IMR-90 (cell line): Measurements from ENCODE around the gene DCC. TPM values are rescaled to one million over a fixed set of nuclear protein-coding genes. Genes with fewer than 3 reads are reported as not detected.

Experiments
- ATAC-seq: fragments of 200-7000 bp; cut with Tn5 transposase; 2 replicates; pipeline ENCODE4 v1.9.1; 2020; ENCODE audit warnings: low read depth, mild to moderate bottlenecking, moderate library complexity
- BruUV-seq: library from RNA; stranded (reverse); fragments of 400-500 nt; replicated peaks from 2 replicates; lab custom pipeline; 2021; lab: Mats Ljungman, UMichigan
- CTCF ChIA-PET: fragments of 300-600 bp; formaldehyde crosslinking; extraction: SDS; loops from one replicate; lab custom pipeline; 2021; ENCODE audit warnings: antibody characterized with exemption; lab: Yijun Ruan, JAX
- POLR2A ChIA-PET: fragments of 300-600 bp; sonication (Branson Sonifier 250); formaldehyde crosslinking; loops from one replicate; lab custom pipeline; 2022; ENCODE audit warnings: antibody characterized with exemption; ENCODE audit not compliant: unreplicated experiment; lab: Charles Lee
- DNase-seq: peaks from one replicate; pipeline ENCODE4 v3.0.0; 2013
- H2AFZ ChIP-seq: replicated peaks from 2 replicates; pipeline ENCODE3; 2013; ENCODE audit warnings: low read length, mild to moderate bottlenecking; ENCODE audit not compliant: poor library complexity
- H2AK5ac ChIP-seq: 2 replicates; pipeline ENCODE4 v1.6.1; 2013; ENCODE audit warnings: low read depth, low read length, inconsistent platforms
- H2AK9ac ChIP-seq: replicated peaks from 2 replicates; pipeline ENCODE3; 2013; ENCODE audit warnings: mild to moderate bottlenecking, low read depth, low read length, moderate library complexity; ENCODE audit not compliant: poor library complexity
- H2BK120ac ChIP-seq: 2 replicates; pipeline ENCODE4 v1.6.1; 2013; ENCODE audit warnings: low read depth, low read length, inconsistent platforms
- H2BK15ac ChIP-seq: 3 replicates; pipeline ENCODE4 v1.6.1; 2013; ENCODE audit warnings: low read depth, low read length, inconsistent platforms
- H2BK20ac ChIP-seq: 2 replicates; pipeline ENCODE4 v1.6.1; 2013; ENCODE audit warnings: low read depth, mild to moderate bottlenecking, inconsistent platforms, low read length, moderate library complexity
- H2BK5ac ChIP-seq: 2 replicates; pipeline ENCODE4 v1.6.1; 2013; ENCODE audit warnings: mild to moderate bottlenecking, low read depth, low read length, inconsistent platforms; ENCODE audit not compliant: poor library complexity, severe bottlenecking
- H3K14ac ChIP-seq: replicated peaks from 2 replicates; pipeline ENCODE4 v1.6.1; 2013; ENCODE audit warnings: low read depth, low read length, inconsistent platforms
- H3K18ac ChIP-seq: 2 replicates; pipeline ENCODE4 v1.6.1; 2013; ENCODE audit warnings: low read depth, low read length, control low read depth
- H3K23ac ChIP-seq: 2 replicates; pipeline ENCODE4 v1.6.1; 2013; ENCODE audit warnings: low read depth, low read length, inconsistent platforms
- H3K27ac ChIP-seq: 2 replicates; pipeline ENCODE4 v1.5.1; 2013; ENCODE audit warnings: mild to moderate bottlenecking, control low read depth, low read length; ENCODE audit not compliant: insufficient read depth
- H3K27me3 ChIP-seq: 2 replicates; pipeline ENCODE4 v1.6.1; 2013; ENCODE audit warnings: low read length; ENCODE audit not compliant: control insufficient read depth, insufficient read depth
- H3K36me3 ChIP-seq: 2 replicates; pipeline ENCODE4 v1.6.1; 2013; ENCODE audit warnings: low read length, mixed read lengths; ENCODE audit not compliant: control insufficient read depth, insufficient read depth
- H3K4ac ChIP-seq: 2 replicates; pipeline ENCODE4 v1.6.1; 2013; ENCODE audit warnings: low read depth, low read length, inconsistent platforms
- H3K4me1 ChIP-seq: 2 replicates; pipeline ENCODE4 v1.6.1; 2013; ENCODE audit warnings: low read length, mixed read lengths; ENCODE audit not compliant: control insufficient read depth, insufficient read depth
- H3K4me2 ChIP-seq: 2 replicates; pipeline ENCODE4 v1.6.1; 2013; ENCODE audit warnings: low read depth, mild to moderate bottlenecking, control low read depth, low read length, moderate library complexity
- H3K4me3 ChIP-seq: 2 replicates; pipeline ENCODE4 v1.5.1; 2013; ENCODE audit warnings: low read depth, mild to moderate bottlenecking, control low read depth, low read length, moderate library complexity; ENCODE audit not compliant: insufficient read depth
- H3K56ac ChIP-seq: 2 replicates; pipeline ENCODE4 v1.6.1; 2013; ENCODE audit warnings: low read length, inconsistent platforms; ENCODE audit not compliant: insufficient read depth; ENCODE audit errors: extremely low read depth
- H3K79me1 ChIP-seq, 2 experiments: 2 replicates each; pipeline ENCODE4 v1.6.1; 2013; ENCODE audit warnings: low read length in 2 of 2, inconsistent platforms in 1 of 2, low read depth in 1 of 2
- H3K9ac ChIP-seq: 2 replicates; pipeline ENCODE4 v1.6.1; 2013; ENCODE audit warnings: low read depth, low read length, control low read depth
- H3K9me1 ChIP-seq: 2 replicates; pipeline ENCODE4 v1.6.1; 2013; ENCODE audit warnings: low read length, inconsistent platforms; ENCODE audit not compliant: insufficient read depth
- H3K9me3 ChIP-seq: 2 replicates; pipeline ENCODE4 v1.6.1; 2013; ENCODE audit warnings: low read length; ENCODE audit not compliant: control insufficient read depth, insufficient read depth
- H4K20me1 ChIP-seq: 2 replicates; pipeline ENCODE4 v1.6.1; 2013; ENCODE audit warnings: low read length, inconsistent platforms; ENCODE audit not compliant: insufficient read depth
- H4K5ac ChIP-seq: 2 replicates; pipeline ENCODE4 v1.6.1; 2013; ENCODE audit warnings: mild to moderate bottlenecking, low read depth, low read length, control low read depth
- H4K8ac ChIP-seq, 2 experiments: 2 replicates each; pipeline ENCODE4 v1.6.1; 2013; ENCODE audit warnings: low read depth in 2 of 2, low read length in 2 of 2, control low read depth in 1 of 2, inconsistent platforms in 1 of 2
- H4K91ac ChIP-seq: 2 replicates; pipeline ENCODE4 v1.6.1; 2013; ENCODE audit warnings: low read depth, low read length, inconsistent platforms; ENCODE audit not compliant: insufficient read depth
- CHD1 ChIP-seq: IDR thresholded peaks from 2 replicates; pipeline ENCODE4 v1.6.1; 2012; ENCODE audit warnings: low read depth, low read length, improper control_type of control experiment
- MAFK ChIP-seq: IDR thresholded peaks from 2 replicates; pipeline ENCODE4 v1.6.1; 2012; ENCODE audit warnings: low read depth, low read length, improper control_type of control experiment
- RCOR1 ChIP-seq: IDR thresholded peaks from 2 replicates; pipeline ENCODE4 v1.6.1; 2012; ENCODE audit warnings: mild to moderate bottlenecking, low read length, improper control_type of control experiment; ENCODE audit not compliant: insufficient replicate concordance
- WGBS, 2 experiments: methylation state at CpG; one replicate each; pipeline versions ENCODE4 v1.1.5 to v1.1.7; 2013; ENCODE audit warnings: missing lambda C conversion rate in 2 of 2; ENCODE audit not compliant: insufficient read length in 1 of 2; ENCODE audit errors: extremely low coverage in 2 of 2; 5-methylcytosine and 5-hydroxymethylcytosine counted together
- dilution Hi-C: fragments of 300-500 bp; cut with HindIII; formaldehyde crosslinking; loops from one replicate; pipeline ENCODE4 v1.14.3; 2018; ENCODE audit warnings: low sequenced_read_pairs; ENCODE audit not compliant: unreplicated experiment
- in situ Hi-C: fragments of 300-500 bp; cut with MboI; formaldehyde crosslinking; loops from 3 replicates; pipeline ENCODE4 v1.14.3; 2019; ENCODE audit warnings: low sequenced_read_pairs, inconsistent platforms, mixed read lengths
- intact Hi-C: fragments of 100-400 bp; cut with micrococcal nuclease; formaldehyde crosslinking; loops from 2 replicates; pipeline ENCODE4 v1.10.0; 2022
- polyA plus RNA-seq, 3 experiments: library from polyadenylated mRNA; depleted of rRNA; stranded (reverse); fragments of >200 nt; gene quantifications; 2 replicates each; pipeline ENCODE4 v1.2.3, GENCODE V29; 2012; ENCODE audit warnings: low replicate concordance in 1 of 3
- total RNA-seq: library from RNA; depleted of rRNA; stranded (reverse); fragments of >200 nt; gene quantifications from 2 replicates; pipeline ENCODE4 v1.2.3, GENCODE V29; 2012

Gene DCC
- total and polyA plus RNA-seq, 2 of the 4 experiments (the other 2 are of a cell fraction): 0.31 to 0.54 TPM

DNA sequence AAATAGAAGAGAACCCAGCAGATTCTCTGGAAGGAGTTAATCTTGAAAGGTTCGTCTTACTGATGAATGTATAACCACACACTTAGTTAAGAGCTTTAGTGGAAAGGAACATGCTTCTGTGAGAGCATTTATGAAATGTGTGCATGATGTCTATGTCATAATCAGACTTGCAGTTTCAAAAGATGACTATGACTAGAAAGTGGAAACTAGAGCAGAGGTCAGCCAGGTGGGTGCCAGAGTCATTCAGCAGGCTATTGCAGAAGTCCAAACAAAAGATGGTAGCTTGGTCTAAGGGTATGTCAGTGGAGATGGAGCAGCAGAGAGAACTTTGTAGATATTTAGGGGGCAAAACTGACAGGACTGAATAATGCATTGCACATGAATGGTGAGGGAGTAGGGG, 825.8 kb downstream of the DCC start:
- H3K9me3 ChIP-seq: peaks cover 2% of the 10 kb centered on the region; the same call in 1 of the 2 replicates
- WGBS, 2 experiments: no CpG with 5 or more reads among the region's 1 CpG
- ChIA-PET CTCF (no interaction called here), POLR2A (no interaction called here)
- no peak overlapping the region for H2BK15ac ChIP-seq
- H4K8ac ChIP-seq: no peak overlapping the region
- H3K9me1 ChIP-seq: no peaks in the 10 kb centered on the region
- dilution Hi-C loops: no loop called here
- H2BK120ac ChIP-seq: no peak overlapping the region
- H3K4me1 ChIP-seq: no peaks in the 10 kb centered on the region
- H3K23ac ChIP-seq: no peak overlapping the region
- ATAC-seq (no peak), DNase-seq (no peak)
- H3K56ac ChIP-seq: no peak overlapping the region
- H3K9ac ChIP-seq: no peak overlapping the region
- H3K4ac ChIP-seq: no peak overlapping the region
- H3K36me3 ChIP-seq: no peaks in the 10 kb centered on the region
- no peak overlapping the region for H2AFZ ChIP-seq
- no peaks in the 10 kb centered on the region for H4K20me1 ChIP-seq
- H3K27ac ChIP-seq: no peak overlapping the region
- H3K27me3 ChIP-seq: no peaks in the 10 kb centered on the region
- no peak overlapping the region for H4K91ac ChIP-seq
- H3K4me2 ChIP-seq: no peak overlapping the region
- no peak overlapping the region for H3K18ac ChIP-seq
- no peak overlapping the region for H2BK5ac ChIP-seq
- no peak overlapping the region for H3K4me3 ChIP-seq
- no peak overlapping the region for H2AK5ac ChIP-seq
- H4K5ac ChIP-seq: no peak overlapping the region
- no peak overlapping the region for H3K14ac ChIP-seq
- no peak overlapping the region for H2BK20ac ChIP-seq
- no peaks in the 10 kb centered on the region for H3K79me1 ChIP-seq
- intact Hi-C loops: no loop called here
- in situ Hi-C loops: no loop called here
- no peak overlapping the region for H2AK9ac ChIP-seq
- TF ChIP-seq CHD1 (no peak), MAFK (no peak), RCOR1 (no peak)
- no TSS peak for BruUV-seq
